HuH-7 (cell line): ENCODE data around the gene MAGED1.

Source experiments
- DNase-seq: peaks from one replicate; pipeline ENCODE4 v3.0.0; 2011; ENCODE audit warnings: low spot score

MAGED1 gene

DNA sequence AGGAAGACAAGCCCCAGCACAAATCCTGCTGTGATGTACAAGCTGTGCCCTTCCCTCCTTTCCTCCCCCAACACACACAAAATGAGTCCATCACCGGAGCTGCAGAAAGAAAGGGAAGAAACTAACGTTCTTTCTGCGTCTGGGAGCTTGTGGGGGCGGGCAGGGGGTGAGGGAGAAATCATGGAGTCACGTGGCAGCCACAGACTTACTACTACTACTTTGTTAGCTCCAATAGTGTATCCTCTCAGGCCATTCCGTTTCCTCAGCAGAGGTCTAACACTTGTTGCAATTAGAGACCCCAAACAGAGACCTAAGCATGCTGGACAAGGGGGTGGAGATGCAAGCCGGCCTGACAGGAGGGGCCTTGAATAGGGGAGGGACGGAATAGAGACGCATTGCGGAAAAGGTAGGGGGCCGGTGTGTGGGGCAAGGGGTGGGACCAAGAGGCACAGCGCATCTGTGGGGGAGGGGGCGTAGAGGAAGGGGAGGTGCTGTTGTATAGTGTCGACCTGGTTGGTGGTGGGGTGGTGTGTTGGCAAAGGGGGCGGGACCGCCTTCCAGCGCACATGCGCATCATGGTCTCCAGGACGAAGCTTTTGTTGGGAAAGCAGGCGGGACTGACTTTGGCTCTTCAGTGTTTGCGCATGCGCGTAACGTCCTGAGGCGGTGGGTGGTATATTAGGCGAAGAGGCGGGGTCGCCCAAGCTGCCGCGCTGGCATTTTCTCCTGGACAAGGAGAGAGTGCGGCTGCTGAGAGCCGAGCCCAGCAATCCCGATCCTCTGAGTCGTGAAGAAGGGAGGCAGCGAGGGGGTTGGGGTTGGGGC lies at the start of gene MAGED1:
MAGED1 (plus strand) TSS at position 703 of the 825 bp plus-strand sequence. CDS start 682 bp downstream, outside the sequence.
- no peak for DNase-seq

GRCh38 chrX:51847463-51847862 lies 46.0 kb upstream of the MAGED1 start:
- no peak for DNase-seq

DNA sequence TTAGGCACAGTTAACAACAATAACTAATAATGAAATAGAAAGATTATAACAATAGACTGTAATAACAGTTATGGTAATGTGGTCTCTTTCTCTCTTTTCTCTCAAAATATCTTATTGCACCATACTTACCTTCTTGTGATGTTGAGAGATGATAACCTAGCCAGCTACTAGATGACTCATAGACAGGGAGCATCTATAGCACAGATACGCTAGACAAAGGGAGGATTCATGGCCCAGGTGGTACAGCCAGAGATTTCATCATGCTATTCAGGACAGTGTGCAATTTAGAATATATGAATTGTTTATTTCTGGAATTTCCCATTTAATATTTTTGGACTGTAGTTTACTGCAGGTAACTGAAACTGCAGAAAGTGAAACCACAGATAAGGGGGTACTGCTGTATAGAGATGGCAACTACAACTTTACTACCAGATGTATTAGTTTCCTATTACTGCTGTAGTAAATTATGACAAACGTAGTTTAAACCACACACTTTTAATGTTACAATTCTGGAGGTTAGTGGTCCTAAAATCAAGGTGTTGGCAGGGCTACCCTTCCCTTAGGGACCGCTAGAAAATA lies 41.8 kb upstream of the MAGED1 start:
- DNase-seq: no peak

GRCh38 chrX:51852096-51852495 lies 41.3 kb upstream of the MAGED1 start:
- no peak for DNase-seq

- DNase-seq: no peak
These were observed 40.8 kb upstream of the MAGED1 start for GRCh38 chrX:51852621-51853020.

DNA sequence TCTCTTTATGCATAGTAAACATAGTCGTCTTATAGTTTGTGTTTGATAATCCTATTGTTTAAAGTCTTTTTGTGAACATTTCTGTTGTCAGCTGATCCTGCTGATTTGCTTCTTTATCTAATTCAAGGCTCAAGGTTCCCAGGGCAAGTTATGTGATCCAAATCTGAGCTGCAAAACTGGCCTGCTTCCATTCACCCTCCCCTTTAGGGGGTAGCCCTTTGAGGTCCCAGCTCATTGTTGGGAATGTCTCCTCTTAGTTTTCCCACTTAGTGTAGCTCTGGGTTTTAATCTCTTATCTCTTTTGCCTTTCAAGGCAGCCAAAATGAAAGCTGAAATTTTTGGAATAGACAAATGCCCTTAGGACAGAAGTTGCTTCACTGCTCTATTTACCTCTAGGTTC lies 40.2 kb upstream of the MAGED1 start:
- DNase-seq: no peak

DNA sequence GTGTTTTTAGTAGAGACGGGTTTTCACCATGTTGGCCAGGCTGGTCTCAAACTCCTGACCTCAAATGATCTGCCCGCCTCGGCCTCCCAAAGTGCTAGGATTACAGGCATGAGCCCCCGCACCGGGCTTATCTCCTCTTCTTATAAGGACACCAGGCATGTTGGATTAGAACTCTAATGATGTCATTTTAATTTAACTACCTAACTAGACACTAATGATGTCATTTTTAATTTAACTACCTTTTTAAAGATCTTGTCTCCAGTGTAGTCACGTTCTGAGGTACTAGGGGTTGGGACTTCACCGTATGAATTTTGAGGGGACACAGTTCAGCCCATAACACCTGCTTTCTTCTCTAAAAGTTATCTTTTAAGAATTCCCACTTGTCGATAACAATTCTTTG lies 37.7 kb upstream of the MAGED1 start:
- no peak for DNase-seq

DNA sequence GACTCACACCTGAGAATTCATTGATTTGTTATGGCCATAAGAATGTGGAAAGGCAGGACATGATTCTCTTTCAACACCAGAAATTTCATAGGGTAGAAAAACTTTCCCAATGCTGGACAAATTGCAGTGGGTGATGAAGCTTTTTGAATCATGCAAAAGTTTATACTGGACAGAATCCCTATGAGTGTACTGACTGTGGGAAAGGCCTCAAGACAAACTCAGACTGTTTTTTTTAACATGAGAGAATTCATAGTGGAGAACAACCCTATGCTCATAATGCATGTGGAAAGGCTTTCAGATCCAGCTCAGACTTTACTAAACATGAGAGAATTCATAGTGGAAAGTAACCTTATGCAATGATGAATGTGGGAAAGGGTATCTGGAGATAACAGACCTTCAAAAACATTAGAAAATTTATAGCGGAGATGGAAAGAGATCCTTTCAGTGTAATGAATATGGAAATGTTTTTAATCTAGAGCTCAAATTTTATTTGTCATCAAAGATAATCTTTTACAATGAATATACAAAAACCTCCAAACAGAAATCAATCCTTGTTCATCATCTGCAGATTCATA lies 36.2 kb upstream of the MAGED1 start:
- no peak for DNase-seq

- DNase-seq: peak; percentile 1
These were observed 32.7 kb upstream of the MAGED1 start for GRCh38 chrX:51860679-51861078.

DNA sequence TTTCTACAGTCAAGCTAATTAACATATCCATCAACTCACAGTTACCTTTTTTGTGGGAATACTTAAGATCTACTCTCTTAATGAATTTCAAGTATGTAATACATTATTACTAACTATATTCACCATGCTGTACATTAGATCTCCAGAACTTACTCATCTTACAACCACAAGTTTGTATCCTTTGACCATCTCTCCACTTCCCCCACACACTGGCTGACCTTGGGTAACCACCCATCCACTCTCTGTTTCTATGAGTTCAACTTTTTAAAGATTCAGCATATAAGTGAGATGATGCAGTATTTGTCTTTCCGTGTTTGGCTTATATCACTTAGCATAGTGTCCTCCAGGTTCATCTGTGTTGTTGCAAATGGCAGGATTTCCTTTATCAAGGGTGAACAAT lies 30.5 kb upstream of the MAGED1 start:
- DNase-seq: no peak

DNA sequence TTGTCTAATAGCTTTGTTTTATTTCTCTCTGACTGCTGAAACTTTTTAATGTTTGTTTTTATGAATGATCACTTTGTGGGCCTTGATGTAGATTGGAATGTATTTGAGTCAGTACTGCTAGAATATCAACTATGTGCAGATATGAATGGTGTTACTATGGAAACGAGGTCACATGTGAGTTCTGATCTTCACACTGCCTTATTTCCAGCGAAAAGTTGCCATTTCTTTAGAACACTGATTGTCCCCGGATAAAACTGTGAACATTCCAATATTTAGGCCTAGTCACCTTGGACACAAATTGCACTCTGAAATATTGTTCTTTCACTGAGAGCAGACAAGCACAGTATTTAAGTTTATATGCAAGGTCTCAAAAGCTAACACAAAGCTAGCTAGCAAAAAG lies 27.2 kb upstream of the MAGED1 start:
- DNase-seq: no peak

DNA sequence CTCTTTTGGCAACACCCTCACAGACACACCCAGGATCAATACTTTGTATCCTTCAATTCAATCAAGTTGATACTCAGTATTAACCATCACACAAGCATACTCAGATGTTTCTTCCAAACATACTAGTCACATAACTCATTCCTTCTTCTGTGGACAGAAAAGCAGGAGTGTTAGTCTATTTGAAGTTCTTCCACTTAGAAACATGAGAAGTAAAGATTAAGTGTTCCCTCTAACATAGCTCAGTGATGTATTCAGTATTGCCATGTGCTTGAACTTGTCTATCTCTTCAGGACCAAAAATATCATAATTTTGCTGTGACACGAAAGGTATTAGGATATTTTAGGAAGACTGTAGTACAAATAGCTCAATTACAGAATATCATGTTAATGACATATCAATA lies 25.8 kb upstream of the MAGED1 start:
- DNase-seq: no peak

GRCh38 chrX:51870354-51870753 lies 23.1 kb upstream of the MAGED1 start:
- no peak for DNase-seq

- DNase-seq: no peak
These were observed 19.3 kb upstream of the MAGED1 start for GRCh38 chrX:51874123-51874522.

- DNase-seq: no peak
These were observed 17.0 kb upstream of the MAGED1 start for GRCh38 chrX:51876441-51876840.

DNA sequence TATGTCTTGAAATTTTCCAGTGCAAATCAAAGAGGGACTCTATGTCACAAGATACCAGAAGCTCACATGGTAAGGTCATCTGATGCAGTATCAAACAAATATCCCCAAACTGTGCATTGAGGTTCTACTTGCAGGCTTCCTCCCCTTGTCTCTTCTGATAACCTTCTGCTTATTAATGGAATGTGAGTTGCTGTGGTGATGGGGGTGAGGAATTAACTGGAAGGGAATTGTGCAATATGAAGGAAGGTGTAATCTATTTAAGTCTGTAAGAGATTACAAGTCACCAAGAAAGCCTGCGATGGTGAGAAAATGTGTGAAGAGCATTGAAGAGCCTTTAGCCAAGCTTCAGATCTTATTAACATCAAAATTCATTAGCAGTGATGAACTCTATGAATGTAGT lies 15.4 kb upstream of the MAGED1 start:
- DNase-seq: no peak

- DNase-seq: no peak
These were observed 3.6 kb upstream of the MAGED1 start for GRCh38 chrX:51889851-51890250.

- no peak for DNase-seq
These were observed 2.2 kb upstream of the MAGED1 start for GRCh38 chrX:51891245-51891644.

- no peak for DNase-seq
These were observed 1.4 kb upstream of the MAGED1 start for GRCh38 chrX:51891821-51892551.

DNA sequence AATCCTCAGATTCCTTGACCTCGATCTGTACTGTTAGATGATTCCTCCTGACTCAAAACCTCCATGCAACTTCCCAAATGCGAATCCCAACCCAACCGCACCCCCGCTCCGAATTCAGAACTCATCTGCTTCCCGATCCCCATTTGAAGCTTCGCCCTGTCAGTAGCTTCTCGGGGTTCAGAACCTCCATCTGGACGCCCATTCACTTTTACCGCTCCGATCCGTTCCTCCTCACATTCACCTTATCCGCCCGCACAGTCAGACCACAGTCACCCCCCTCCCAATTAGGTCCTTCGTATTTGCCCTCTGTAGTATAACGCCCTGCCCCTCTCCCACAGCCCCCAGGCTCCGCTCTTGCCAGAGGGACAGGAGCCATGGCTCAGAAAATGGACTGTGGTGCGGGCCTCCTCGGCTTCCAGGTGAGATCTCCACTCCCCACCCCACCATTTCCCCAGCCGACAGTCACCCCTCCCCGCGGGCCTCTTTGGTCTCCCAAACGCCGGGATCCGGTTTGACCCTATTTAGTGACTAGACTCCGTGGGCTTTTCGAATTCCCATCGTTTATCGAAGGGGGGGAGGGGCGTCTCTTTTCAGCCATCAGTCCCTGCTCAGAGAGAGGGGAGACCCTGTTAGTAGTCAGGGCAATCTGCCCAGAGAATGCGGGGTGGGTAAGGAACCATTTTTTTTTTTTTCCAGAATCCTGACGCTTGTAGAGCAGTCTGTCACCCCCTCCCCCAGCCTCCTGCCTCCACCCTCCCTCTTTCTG lies 691 bp downstream of the MAGED1 start:
- DNase-seq: no peak

DNA sequence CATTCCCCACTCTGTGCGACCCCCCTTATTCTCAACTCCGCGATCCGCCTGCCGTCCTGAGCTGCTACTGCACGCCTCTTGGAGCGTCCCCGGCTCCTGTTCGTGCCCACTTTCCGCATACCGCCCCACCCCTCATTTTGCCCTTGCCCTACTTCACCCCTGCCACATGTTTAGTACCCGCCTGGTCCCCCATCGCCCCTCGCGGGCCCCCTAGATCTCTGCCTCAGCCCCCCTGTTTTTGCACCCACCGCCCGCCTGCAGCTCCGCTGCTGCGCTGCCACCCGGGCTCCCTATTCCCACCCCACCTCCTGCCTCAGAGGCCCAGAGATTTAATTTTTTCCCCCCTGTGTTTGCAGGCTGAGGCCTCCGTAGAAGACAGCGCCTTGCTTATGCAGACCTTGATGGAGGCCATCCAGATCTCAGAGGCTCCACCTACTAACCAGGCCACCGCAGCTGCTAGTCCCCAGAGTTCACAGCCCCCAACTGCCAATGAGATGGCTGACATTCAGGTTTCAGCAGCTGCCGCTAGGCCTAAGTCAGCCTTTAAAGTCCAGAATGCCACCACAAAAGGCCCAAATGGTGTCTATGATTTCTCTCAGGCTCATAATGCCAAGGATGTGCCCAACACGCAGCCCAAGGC lies 1.4 kb downstream of the MAGED1 start:
- no peak for DNase-seq

DNA sequence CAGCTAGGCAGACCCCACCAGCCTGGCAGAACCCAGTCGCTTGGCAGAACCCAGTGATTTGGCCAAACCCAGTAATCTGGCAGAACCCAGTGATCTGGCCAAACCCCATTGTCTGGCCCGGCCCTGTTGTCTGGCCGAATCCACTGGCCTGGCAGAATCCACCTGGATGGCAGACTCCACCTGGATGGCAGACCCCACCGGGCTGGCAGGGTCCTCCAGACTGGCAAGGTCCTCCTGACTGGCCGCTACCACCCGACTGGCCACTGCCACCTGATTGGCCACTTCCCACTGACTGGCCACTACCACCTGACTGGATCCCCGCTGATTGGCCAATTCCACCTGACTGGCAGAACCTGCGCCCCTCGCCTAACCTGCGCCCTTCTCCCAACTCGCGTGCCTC lies 3.2 kb downstream of the MAGED1 start:
- DNase-seq: no peak
